GM12801 (cell line): ENCODE measurements around the gene DNAAF8.

Experiments
- CTCF ChIP-seq: IDR thresholded peaks from one replicate; pipeline ENCODE4 v1.5.1; 2011; ENCODE audit warnings: control low read depth; ENCODE audit not compliant: insufficient read length; ENCODE audit errors: extremely low read depth

The DNAAF8 gene

GRCh38 chr16:4734063-4734729, at the start of gene DNAAF8, which contains the start of gene ANKS3:
DNAAF8 (plus strand) TSS chr16:4734537; CDS start chr16:4736515, 1,978 bp downstream.
ANKS3 (minus strand) TSS chr16:4734271; CDS start chr16:4730149, 4,122 bp downstream.
- TF ChIP-seq CTCF: no peak

GRCh38 chr16:4684763-4685162, 49.6 kb upstream of the DNAAF8 start:
- TF ChIP-seq CTCF: no peak

GRCh38 chr16:4685292-4685691, 49.0 kb upstream of the DNAAF8 start:
- TF ChIP-seq CTCF: no peak

- TF ChIP-seq CTCF: no peak
Measured at GRCh38 chr16:4685776-4686496, 48.4 kb upstream of the DNAAF8 start.

- no peak for TF ChIP-seq CTCF
Measured at GRCh38 chr16:4686497-4687210, 47.7 kb upstream of the DNAAF8 start.

- no peak for TF ChIP-seq CTCF
Measured at GRCh38 chr16:4687416-4687815, 46.9 kb upstream of the DNAAF8 start.

GRCh38 chr16:4687946-4688673, 46.2 kb upstream of the DNAAF8 start:
- no peak for TF ChIP-seq CTCF
